Esophagus muscularis mucosa (tissue), 4 donors: ENCODE measurements around the gene ABCB1. TPM values are rescaled to one million over a fixed set of nuclear protein-coding genes. Genes with fewer than 3 reads are reported as not detected.

Experiments
- DNase-seq: peaks from one replicate; pipeline ENCODE4 v3.0.0-alpha.2; 2017; ENCODE audit errors: extremely low spot score
- H3K27ac ChIP-seq, 4 donors: fragments of 200-600 bp; sonication (generic); replicated peaks in 1 of 4; 1 replicate in 3 of 4; 2 replicates in 1 of 4; pipeline ENCODE4 v1.5.1; 2016 to 2019; ENCODE audit warnings: mild to moderate bottlenecking in 1 of 4
- H3K27me3 ChIP-seq, 4 donors: fragments of 200-600 bp; sonication (generic); one replicate each; pipeline versions ENCODE4 v1.5.1 to v1.6.0; 2016 to 2019
- H3K36me3 ChIP-seq, 4 donors: fragments of 200-600 bp; sonication (generic); one replicate each; pipeline ENCODE4 v1.5.1; 2016 to 2019
- H3K4me1 ChIP-seq, 4 donors: fragments of 200-600 bp; sonication (generic); one replicate each; pipeline ENCODE4 v1.5.1; 2016 to 2019
- H3K4me3 ChIP-seq, 4 donors: fragments of 200-600 bp; sonication (generic); 1 replicate in 2 of 4; 2 replicates in 2 of 4; pipeline ENCODE4 v1.5.1; 2016 to 2019; ENCODE audit warnings: mild to moderate bottlenecking in 4 of 4, moderate library complexity in 1 of 4
- H3K9me3 ChIP-seq, 4 donors: fragments of 200-600 bp; sonication (generic); 1 replicate in 3 of 4; 2 replicates in 1 of 4; pipeline ENCODE4 v1.5.1; 2016 to 2019
- EP300 ChIP-seq: sonication (generic); formaldehyde crosslinking; IDR thresholded peaks from one replicate; pipeline ENCODE4 v1.6.1; 2017; ENCODE audit warnings: antibody characterized with exemption
- POLR2A ChIP-seq: fragments of 450-650 bp; IDR thresholded peaks from one replicate; pipeline ENCODE4 v1.6.1; 2017; ENCODE audit warnings: antibody characterized with exemption, moderate library complexity, mild to moderate bottlenecking, low read depth
- POLR2AphosphoS5 ChIP-seq, 2 donors: sonication (generic); formaldehyde crosslinking; IDR thresholded peaks; one replicate each; pipeline ENCODE4 v1.6.1; 2017; ENCODE audit warnings: antibody characterized with exemption in 2 of 2
- WGBS: methylation state at CpG from one replicate; pipeline ENCODE4 v1.1.5; 2018; 5-methylcytosine and 5-hydroxymethylcytosine counted together
- intact Hi-C: fragments of 100-400 bp; cut with DNase I; formaldehyde crosslinking; loops from one replicate; pipeline ENCODE4 v1.15.1; 2023
- total RNA-seq, 4 donors: library from RNA; depleted of rRNA; stranded (reverse); fragments of >200 nt; gene quantifications; one replicate each; pipeline versions ENCODE4 v1.1.0 to v1.2.1, GENCODE V29; 2016
- TF ChIP-seq, protein P1 (sequence below), 3 experiments: fragments of 200-600 bp in 2 of 3; fragments of 450-650 bp in 1 of 3; sonication (generic) in 2 of 3; IDR thresholded peaks; one replicate each; pipeline ENCODE4 v1.5.1; 2017 to 2019; ENCODE audit warnings: antibody characterized with exemption in 3 of 3, mild to moderate bottlenecking in 2 of 3, moderate library complexity in 1 of 3

Gene ABCB1
- total RNA-seq, 4 donors from 2014 or later, result 4.2 to 11.1 (median 6.0) TPM

DNA sequence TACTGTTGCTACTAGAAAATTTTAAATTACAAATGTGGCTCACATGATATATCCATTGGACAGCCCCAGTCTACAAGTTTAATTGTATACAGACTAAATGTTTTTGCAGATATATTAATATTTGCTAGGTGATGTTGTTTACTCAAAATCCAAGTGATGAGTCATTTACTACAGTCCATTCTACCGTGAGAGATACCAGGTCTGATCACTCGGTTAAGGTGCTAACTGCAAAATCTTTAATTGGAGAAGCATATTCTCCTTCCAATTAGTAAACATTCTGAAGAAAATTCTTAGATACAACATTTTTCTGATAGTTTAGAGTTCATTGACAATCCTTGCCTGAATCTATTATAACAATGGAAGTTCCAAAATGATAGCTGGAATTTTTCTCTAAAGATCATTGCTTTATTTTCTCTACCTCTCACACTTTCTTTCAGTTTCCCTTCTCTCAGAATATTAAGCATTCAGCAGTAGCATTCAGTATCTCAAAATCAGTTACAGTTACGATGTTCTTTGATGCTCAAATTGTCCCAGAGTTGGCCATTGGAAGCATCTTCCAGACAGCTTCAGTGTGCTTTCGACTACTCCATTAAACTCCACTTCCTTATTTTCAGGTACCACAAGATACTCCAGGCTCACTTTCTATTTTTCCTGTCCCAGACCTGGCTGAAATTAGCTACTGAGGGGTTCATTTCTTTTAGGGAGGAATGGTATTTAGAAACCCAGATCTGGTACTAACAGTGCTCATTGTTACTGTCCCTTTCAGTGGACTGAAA is 2.3 kb downstream of the ABCB1 start:
- H3K9me3 ChIP-seq, result no peaks in the 10 kb centered on the region
- no peaks in the 10 kb centered on the region for H3K36me3 ChIP-seq
- intact Hi-C loops, result no loop called here
- DNase-seq, result no peak
- no peak overlapping the region for H3K4me3 ChIP-seq
- H3K27ac ChIP-seq, result no peak overlapping the region
- 79% methylated on average over 4 of the region's 4 CpGs for WGBS
- peaks cover 0 to 22% (median 0%) of the 10 kb centered on the region in 4 donors for H3K27me3 ChIP-seq
- H3K4me1 ChIP-seq, result peaks cover 0 to 16% (median 14%) of the 10 kb centered on the region in 4 donors
- TF ChIP-seq POLR2A (no peak), EP300 (no peak), POLR2AphosphoS5 (IDR thresholded peaks at IDR 0.05) (no peak)
- TF ChIP-seq, protein P1, sequence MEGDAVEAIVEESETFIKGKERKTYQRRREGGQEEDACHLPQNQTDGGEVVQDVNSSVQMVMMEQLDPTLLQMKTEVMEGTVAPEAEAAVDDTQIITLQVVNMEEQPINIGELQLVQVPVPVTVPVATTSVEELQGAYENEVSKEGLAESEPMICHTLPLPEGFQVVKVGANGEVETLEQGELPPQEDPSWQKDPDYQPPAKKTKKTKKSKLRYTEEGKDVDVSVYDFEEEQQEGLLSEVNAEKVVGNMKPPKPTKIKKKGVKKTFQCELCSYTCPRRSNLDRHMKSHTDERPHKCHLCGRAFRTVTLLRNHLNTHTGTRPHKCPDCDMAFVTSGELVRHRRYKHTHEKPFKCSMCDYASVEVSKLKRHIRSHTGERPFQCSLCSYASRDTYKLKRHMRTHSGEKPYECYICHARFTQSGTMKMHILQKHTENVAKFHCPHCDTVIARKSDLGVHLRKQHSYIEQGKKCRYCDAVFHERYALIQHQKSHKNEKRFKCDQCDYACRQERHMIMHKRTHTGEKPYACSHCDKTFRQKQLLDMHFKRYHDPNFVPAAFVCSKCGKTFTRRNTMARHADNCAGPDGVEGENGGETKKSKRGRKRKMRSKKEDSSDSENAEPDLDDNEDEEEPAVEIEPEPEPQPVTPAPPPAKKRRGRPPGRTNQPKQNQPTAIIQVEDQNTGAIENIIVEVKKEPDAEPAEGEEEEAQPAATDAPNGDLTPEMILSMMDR (IDR thresholded peaks at IDR 0.05), result no peak

DNA sequence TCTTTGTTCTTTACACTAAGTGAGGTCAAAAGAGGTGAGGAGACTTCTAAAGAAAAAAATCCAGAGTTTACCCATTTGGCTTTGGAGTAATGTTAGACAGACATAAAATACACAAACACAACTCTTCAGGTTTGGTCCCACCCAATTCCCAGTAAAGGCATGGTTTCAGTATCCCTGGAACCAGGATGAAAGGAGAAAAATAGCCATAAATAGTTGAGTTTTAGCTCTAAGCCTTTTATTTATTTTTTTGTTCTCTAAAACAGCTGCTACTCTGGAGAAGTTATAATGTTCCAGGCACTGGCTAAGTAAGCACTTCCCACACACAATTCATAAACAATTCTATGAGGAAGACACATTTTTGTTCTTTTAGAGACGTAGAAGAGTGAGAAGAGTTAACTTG is 4.0 kb downstream of the ABCB1 start:
- intact Hi-C loops, result no loop called here
- H3K36me3 ChIP-seq, result no peaks in the 10 kb centered on the region
- 19% methylated on average over 1 of the region's 1 CpG for WGBS
- H3K27ac ChIP-seq, result no peak overlapping the region
- TF ChIP-seq EP300, result no peak
- TF ChIP-seq, protein P1 (IDR thresholded peaks at IDR 0.05), result no peak
- TF ChIP-seq POLR2A, result no peak
- no peak for TF ChIP-seq POLR2AphosphoS5 (IDR thresholded peaks at IDR 0.05)
- no peak overlapping the region for H3K4me3 ChIP-seq
- peaks cover 0 to 16% (median 14%) of the 10 kb centered on the region in 4 donors for H3K4me1 ChIP-seq
- H3K27me3 ChIP-seq, result peaks cover 0 to 18% (median 0%) of the 10 kb centered on the region in 4 donors
- no peak for DNase-seq
- no peaks in the 10 kb centered on the region for H3K9me3 ChIP-seq

DNA sequence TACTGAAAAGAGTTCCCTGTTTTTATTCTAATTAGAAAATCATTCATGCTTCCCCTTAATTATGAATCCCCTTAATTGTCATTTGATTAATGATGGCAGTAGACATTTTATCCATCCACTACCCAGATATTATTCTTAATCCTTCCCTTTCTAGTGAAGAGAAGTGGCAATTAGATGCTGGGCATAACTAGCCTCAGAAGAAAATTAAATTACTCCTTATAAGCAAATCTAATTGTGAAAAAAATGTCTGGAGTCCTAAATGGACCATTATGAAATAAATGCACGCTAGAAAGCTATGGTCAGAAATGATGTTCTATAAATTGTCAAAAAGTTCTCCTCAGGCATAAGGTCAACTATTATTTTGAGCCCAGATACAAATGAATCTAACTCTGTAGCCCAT is 4.5 kb downstream of the ABCB1 start:
- WGBS, result 84% methylated on average over 1 of the region's 1 CpG
- no peak for TF ChIP-seq POLR2A
- TF ChIP-seq, protein P1 (IDR thresholded peaks at IDR 0.05), result no peak
- TF ChIP-seq EP300, result no peak
- TF ChIP-seq POLR2AphosphoS5 (IDR thresholded peaks at IDR 0.05), result no peak
- no peak for DNase-seq
- Histone ChIP-seq H3K4me1 (peaks cover 0 to 14% (median 13%) of the 10 kb centered on the region in 4 donors), H3K36me3 (no peaks in the 10 kb centered on the region), H3K27ac (no peak overlapping the region), H3K9me3 (no peaks in the 10 kb centered on the region), H3K4me3 (no peak overlapping the region), H3K27me3 (peaks cover 0 to 17% (median 0%) of the 10 kb centered on the region in 4 donors)
- intact Hi-C loops, result no loop called here

DNA sequence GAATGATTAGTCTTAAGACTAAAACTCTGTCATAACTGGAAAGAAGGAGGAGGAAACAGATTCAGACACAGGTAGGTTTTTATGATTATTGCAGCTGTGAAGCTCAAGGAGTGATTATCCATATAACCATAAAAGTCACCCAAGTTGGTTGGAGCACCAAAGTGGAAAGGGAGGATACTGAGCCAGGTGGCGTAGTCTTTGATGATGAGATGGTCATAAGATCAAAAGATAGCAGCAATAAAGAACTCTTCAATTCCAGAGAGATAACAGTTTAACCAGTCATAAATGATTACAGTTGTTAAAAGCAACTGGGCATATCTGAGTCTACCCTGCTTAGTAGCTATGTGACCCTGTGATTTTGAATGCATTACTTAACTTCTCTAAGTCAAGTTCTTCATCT is 8.4 kb downstream of the ABCB1 start:
- Histone ChIP-seq H3K4me3 (no peak overlapping the region), H3K4me1 (no peaks in the 10 kb centered on the region), H3K27ac (no peak overlapping the region), H3K27me3 (no peaks in the 10 kb centered on the region), H3K36me3 (no peaks in the 10 kb centered on the region), H3K9me3 (no peaks in the 10 kb centered on the region)
- WGBS, result 90% methylated on average over 1 of the region's 1 CpG
- TF ChIP-seq, protein P1 (IDR thresholded peaks at IDR 0.05), result no peak
- no peak for TF ChIP-seq EP300
- TF ChIP-seq POLR2AphosphoS5 (IDR thresholded peaks at IDR 0.05), result no peak
- no peak for TF ChIP-seq POLR2A
- intact Hi-C loops, result no loop called here
- no peak for DNase-seq
